Gastroesophageal sphincter (tissue), 4 donors: ENCODE results near the gene TEX29. TPM values are rescaled to one million over a fixed set of nuclear protein-coding genes. Genes with fewer than 3 reads are reported as not detected.

Experiments used
- ATAC-seq: fragments of 150-250 bp; one replicate; pipeline ENCODE4 v1.9.1; 2016; ENCODE audit warnings: mild to moderate bottlenecking, moderate library complexity
- H3K27ac ChIP-seq, 4 donors: fragments of 200-600 bp; sonication (generic) in 3 of 4; 1 replicate in 3 of 4; 2 replicates in 1 of 4; pipeline ENCODE4 v1.5.1; 2016 to 2019
- H3K27me3 ChIP-seq: fragments of 200-600 bp; sonication (generic); one replicate; pipeline ENCODE4 v1.5.1; 2019
- H3K36me3 ChIP-seq, 2 donors: fragments of 200-600 bp; sonication (generic); one replicate each; pipeline ENCODE4 v1.5.1; 2019; ENCODE audit warnings: control low read depth in 1 of 2
- H3K4me1 ChIP-seq, 3 donors: fragments of 200-600 bp; sonication (generic); 1 replicate in 2 of 3; 2 replicates in 1 of 3; pipeline ENCODE4 v1.5.1; 2016 to 2019; ENCODE audit warnings: control low read depth in 2 of 3
- H3K4me3 ChIP-seq, 2 donors: fragments of 200-600 bp; sonication (generic); one replicate each; pipeline ENCODE4 v1.5.1; 2019; ENCODE audit warnings: mild to moderate bottlenecking in 1 of 2, moderate library complexity in 1 of 2
- H3K9me3 ChIP-seq, 3 donors: fragments of 200-600 bp; sonication (generic); one replicate each; pipeline ENCODE4 v1.5.1; 2017 to 2019; ENCODE audit warnings: control low read depth in 2 of 3
- CTCF ChIP-seq, 4 experiments: fragments of 200-600 bp in 2 of 4; fragments of 450-650 bp in 2 of 4; sonication (generic) in 1 of 4; IDR thresholded peaks; one replicate each; pipeline ENCODE4 v1.5.1; 2017 to 2019; ENCODE audit warnings: antibody characterized with exemption in 4 of 4, mild to moderate bottlenecking in 2 of 4, moderate library complexity in 2 of 4
- EP300 ChIP-seq: sonication (generic); formaldehyde crosslinking; IDR thresholded peaks from one replicate; pipeline ENCODE4 v1.6.1; 2017; ENCODE audit warnings: antibody characterized with exemption, mild to moderate bottlenecking
- POLR2A ChIP-seq, 2 donors: fragments of 450-650 bp; IDR thresholded peaks; one replicate each; pipeline ENCODE4 v1.6.1; 2017; ENCODE audit warnings: antibody characterized with exemption in 2 of 2, mild to moderate bottlenecking in 2 of 2, moderate library complexity in 1 of 2
- POLR2AphosphoS5 ChIP-seq: sonication (generic); formaldehyde crosslinking; IDR thresholded peaks from one replicate; pipeline ENCODE4 v1.6.1; 2017; ENCODE audit warnings: antibody characterized with exemption
- WGBS, 2 donors: methylation state at CpG; one replicate each; pipeline ENCODE4 v1.1.5; 2018; ENCODE audit warnings: low coverage in 1 of 2; 5-methylcytosine and 5-hydroxymethylcytosine counted together
- total RNA-seq, 4 donors: library from RNA; depleted of rRNA; stranded (reverse); fragments of >200 nt; gene quantifications; one replicate each; pipeline ENCODE4 v1.1.0, GENCODE V29; 2016

Gene TEX29
- total RNA-seq, 4 donors from 2014 or later, result 1.9 TPM; not detected in 3

- H3K27me3 ChIP-seq, result no peaks in the 10 kb centered on the region
- H3K4me3 ChIP-seq, result no peak overlapping the region
- no peak for ATAC-seq
- no peak for TF ChIP-seq EP300
- no peak for TF ChIP-seq POLR2AphosphoS5
- no peak for TF ChIP-seq POLR2A (IDR thresholded peaks at IDR 0.05)
- TF ChIP-seq CTCF (IDR thresholded peaks at IDR 0.05), result no peak
- H3K9me3 ChIP-seq, result no peaks in the 10 kb centered on the region
- H3K36me3 ChIP-seq, result peaks cover 0 to 4% of the 10 kb centered on the region in 2 donors
- no peaks in the 10 kb centered on the region for H3K4me1 ChIP-seq
- no peak overlapping the region for H3K27ac ChIP-seq
- 92% methylated on average over 6 of the region's 17 CpGs; no CpG with 5 or more reads in 1 of the 2 donors for WGBS, 2 donors
These were observed 3.7 kb downstream of the TEX29 start for GRCh38 chr13:111323950-111324651.

- Histone ChIP-seq H3K36me3 (peaks cover 0 to 4% of the 10 kb centered on the region in 2 donors), H3K4me3 (no peak overlapping the region), H3K9me3 (no peaks in the 10 kb centered on the region), H3K27ac (no peak overlapping the region), H3K27me3 (no peaks in the 10 kb centered on the region), H3K4me1 (no peaks in the 10 kb centered on the region)
- no peak for TF ChIP-seq POLR2AphosphoS5
- no peak for TF ChIP-seq POLR2A (IDR thresholded peaks at IDR 0.05)
- no peak for TF ChIP-seq EP300
- no peak for TF ChIP-seq CTCF (IDR thresholded peaks at IDR 0.05)
- WGBS, 2 donors, result 40 to 79% methylated on average over 1 to 13 of the region's 14 CpGs
- no peak for ATAC-seq
These were observed 4.3 kb downstream of the TEX29 start for GRCh38 chr13:111324736-111325135.

GRCh38 chr13:111325146-111325890 is 4.9 kb downstream of the TEX29 start:
- Histone ChIP-seq H3K27ac (no peak overlapping the region), H3K4me3 (no peak overlapping the region), H3K27me3 (no peaks in the 10 kb centered on the region), H3K4me1 (no peaks in the 10 kb centered on the region), H3K36me3 (peaks cover 0 to 4% of the 10 kb centered on the region in 2 donors), H3K9me3 (no peaks in the 10 kb centered on the region)
- 80 to 84% methylated on average over 10 to 14 of the region's 28 CpGs for WGBS, 2 donors
- no peak for ATAC-seq
- no peak for TF ChIP-seq EP300
- no peak for TF ChIP-seq CTCF (IDR thresholded peaks at IDR 0.05)
- no peak for TF ChIP-seq POLR2AphosphoS5
- TF ChIP-seq POLR2A (IDR thresholded peaks at IDR 0.05), result no peak

GRCh38 chr13:111325941-111326620 is 5.6 kb downstream of the TEX29 start:
- Histone ChIP-seq H3K9me3 (no peaks in the 10 kb centered on the region), H3K4me1 (no peaks in the 10 kb centered on the region), H3K36me3 (peaks cover 0 to 4% of the 10 kb centered on the region in 2 donors), H3K27ac (no peak overlapping the region), H3K4me3 (no peak overlapping the region), H3K27me3 (no peaks in the 10 kb centered on the region)
- TF ChIP-seq CTCF (IDR thresholded peaks at IDR 0.05) (no peak), POLR2A (IDR thresholded peaks at IDR 0.05) (no peak), POLR2AphosphoS5 (no peak), EP300 (no peak)
- ATAC-seq, result no peak
- 85 to 87% methylated on average over 9 to 23 of the region's 37 CpGs for whole genome bisulfite sequencing, 2 donors
